DMS 273 (cell line): ENCODE results near the gene BCAN.

Source experiments
- DNase-seq: peaks from one replicate; lab custom pipeline; 2025; ENCODE audit not compliant: unreplicated experiment; lab: John Stamatoyannopoulos, UW

BCAN gene

GRCh38 chr1:156644146-156644545 is 2.2 kb downstream of the BCAN start:
- no peak for DNase-seq

GRCh38 chr1:156644640-156645039 is 2.7 kb downstream of the BCAN start:
- DNase-seq, result no peak

DNA sequence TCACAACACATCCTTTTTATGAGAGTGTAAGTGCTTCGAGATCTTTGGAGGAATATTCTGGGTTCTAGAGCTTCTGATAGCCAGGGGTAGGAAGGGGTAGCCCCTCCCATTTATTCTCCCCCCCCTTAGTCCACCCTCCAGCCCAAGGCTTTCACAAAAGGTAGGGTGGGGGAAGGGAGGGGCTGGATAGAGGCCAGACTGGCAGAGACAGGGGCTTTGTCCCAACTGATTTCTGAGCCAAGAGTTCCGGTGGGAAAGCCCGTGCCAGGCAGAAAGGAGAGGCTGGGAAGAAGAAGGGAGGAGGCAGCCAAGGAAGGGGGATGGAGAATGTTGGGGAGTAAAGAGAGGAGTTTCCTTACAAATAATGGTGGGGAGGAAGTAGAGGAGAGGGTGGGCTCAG is 3.1 kb downstream of the BCAN start:
- DNase-seq, result no peak

- no peak for DNase-seq
Observed at GRCh38 chr1:156645666-156646065, 3.7 kb downstream of the BCAN start.

DNA sequence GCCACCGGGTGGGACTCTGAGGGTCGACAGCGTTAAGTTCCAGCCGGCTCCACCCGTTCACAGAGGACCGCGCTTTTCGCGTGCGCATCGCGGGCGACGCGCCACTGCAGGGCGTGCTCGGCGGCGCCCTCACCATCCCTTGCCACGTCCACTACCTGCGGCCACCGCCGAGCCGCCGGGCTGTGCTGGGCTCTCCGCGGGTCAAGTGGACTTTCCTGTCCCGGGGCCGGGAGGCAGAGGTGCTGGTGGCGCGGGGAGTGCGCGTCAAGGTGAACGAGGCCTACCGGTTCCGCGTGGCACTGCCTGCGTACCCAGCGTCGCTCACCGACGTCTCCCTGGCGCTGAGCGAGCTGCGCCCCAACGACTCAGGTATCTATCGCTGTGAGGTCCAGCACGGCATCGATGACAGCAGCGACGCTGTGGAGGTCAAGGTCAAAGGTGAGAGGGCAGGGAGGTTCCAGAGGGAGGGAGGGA is 4.9 kb downstream of the BCAN start:
- DNase-seq, result no peak

DNA sequence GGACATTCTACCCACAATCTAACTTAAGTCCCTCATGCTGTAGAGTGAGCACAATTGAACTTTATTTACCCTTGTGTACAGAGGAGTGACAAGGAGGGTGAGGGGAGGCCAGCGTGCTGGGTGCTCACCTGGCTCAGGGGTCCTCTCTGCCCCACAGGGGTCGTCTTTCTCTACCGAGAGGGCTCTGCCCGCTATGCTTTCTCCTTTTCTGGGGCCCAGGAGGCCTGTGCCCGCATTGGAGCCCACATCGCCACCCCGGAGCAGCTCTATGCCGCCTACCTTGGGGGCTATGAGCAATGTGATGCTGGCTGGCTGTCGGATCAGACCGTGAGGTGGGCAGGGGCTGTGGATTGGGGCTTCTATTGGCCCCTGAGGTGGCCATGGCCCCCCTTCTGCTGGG is 5.4 kb downstream of the BCAN start:
- DNase-seq, result no peak

DNA sequence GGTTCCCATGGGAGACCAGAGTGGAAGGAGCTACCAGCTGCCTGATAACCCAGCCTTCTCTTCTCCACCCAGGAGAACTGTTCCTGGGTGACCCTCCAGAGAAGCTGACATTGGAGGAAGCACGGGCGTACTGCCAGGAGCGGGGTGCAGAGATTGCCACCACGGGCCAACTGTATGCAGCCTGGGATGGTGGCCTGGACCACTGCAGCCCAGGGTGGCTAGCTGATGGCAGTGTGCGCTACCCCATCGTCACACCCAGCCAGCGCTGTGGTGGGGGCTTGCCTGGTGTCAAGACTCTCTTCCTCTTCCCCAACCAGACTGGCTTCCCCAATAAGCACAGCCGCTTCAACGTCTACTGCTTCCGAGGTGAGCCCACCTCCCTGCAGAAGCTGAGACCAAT is 6.6 kb downstream of the BCAN start:
- DNase-seq, result no peak

GRCh38 chr1:156648951-156649350 is 7.0 kb downstream of the BCAN start:
- DNase-seq, result peak; percentile 61

- DNase-seq, result peak; percentile 82
Observed at GRCh38 chr1:156652131-156652991, 10.4 kb downstream of the BCAN start.

DNA sequence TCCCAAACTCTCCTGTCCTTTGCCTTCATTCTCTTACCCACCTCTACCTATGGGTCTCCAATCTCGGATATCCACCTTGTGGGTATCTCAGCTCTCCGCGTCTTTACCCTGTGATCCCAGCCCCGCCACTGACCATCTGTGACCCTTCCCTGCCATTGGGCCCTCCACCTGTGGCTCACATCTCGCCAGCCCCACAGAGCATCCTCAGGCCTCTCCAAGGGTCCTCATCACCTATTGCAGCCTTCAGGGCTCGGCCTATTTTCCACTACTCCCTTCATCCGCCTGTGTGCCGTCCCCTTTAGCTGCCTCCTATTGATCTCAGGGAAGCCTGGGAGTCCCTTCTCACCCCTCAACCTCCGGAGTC is 11.1 kb downstream of the BCAN start:
- DNase-seq, result no peak

DNA sequence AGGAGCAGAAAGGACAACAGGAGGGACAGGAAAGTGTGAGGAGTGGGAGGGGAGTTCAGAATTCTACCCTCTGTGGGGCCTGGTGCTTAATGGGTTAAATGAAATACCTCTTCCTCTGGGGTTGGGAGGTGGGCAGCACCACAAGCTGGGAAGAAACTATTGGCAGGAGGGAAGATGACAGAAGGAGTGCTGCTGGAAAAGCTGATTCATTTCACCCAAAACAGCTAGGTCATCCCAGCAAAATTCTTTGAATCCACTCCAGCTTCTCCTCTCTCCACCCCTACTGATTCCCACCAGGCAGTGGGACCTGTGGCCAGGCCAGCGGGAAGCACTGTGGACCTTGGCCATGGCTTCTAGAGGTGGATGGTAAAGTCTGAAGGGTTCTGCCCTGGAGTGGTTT is 12.8 kb downstream of the BCAN start:
- DNase-seq, result peak; percentile 83

DNA sequence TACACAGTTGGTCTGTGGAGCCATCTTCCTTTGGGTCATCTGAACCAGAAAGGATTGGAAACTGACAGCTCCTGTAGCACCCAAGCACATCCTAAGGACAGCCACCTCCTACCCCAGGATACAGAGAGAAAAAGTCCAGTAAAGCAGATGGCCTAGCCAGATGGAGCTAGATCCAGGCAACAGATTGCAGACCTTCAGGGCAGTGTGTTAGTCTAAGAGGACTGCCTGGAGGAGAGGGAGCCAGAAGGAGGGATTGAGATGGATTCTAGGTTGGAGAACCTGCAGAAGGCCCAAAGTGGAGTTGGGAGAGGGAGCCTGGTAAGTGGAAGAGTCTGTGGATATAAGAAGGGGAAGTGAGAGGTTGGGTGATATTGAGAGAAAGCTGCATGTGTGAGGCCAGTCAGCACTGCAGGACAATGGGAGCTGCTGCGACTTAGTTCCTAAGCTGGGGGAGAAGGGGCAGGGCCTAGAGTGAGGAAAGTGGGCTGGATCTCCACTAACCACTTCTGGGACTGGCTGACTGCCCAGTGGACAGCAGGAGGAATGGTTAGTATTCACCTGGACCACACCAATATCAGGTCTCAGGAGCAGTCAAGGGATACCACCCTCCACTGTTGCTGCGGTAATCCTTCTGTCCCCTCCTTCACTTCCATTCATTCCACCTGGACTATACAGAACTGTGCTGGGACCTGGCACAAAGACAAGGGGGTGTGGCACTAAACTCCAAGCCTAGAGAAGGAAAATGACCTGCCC is 13.4 kb downstream of the BCAN start:
- DNase-seq, result peak; percentile 93

GRCh38 chr1:156655904-156656516 is 14.1 kb downstream of the BCAN start:
- DNase-seq, result no peak

- peak; percentile 93 for DNase-seq
Observed at GRCh38 chr1:156656806-156657740, 15.2 kb downstream of the BCAN start.

- no peak for DNase-seq
Observed at GRCh38 chr1:156657741-156658319, 15.9 kb downstream of the BCAN start.

- no peak for DNase-seq
Observed at GRCh38 chr1:156658496-156658895, 16.6 kb downstream of the BCAN start.

- no peak for DNase-seq
Observed at GRCh38 chr1:156658945-156659574, 17.1 kb downstream of the BCAN start.

- no peak for DNase-seq
Observed at GRCh38 chr1:156659661-156659987, 17.7 kb downstream of the BCAN start.

DNA sequence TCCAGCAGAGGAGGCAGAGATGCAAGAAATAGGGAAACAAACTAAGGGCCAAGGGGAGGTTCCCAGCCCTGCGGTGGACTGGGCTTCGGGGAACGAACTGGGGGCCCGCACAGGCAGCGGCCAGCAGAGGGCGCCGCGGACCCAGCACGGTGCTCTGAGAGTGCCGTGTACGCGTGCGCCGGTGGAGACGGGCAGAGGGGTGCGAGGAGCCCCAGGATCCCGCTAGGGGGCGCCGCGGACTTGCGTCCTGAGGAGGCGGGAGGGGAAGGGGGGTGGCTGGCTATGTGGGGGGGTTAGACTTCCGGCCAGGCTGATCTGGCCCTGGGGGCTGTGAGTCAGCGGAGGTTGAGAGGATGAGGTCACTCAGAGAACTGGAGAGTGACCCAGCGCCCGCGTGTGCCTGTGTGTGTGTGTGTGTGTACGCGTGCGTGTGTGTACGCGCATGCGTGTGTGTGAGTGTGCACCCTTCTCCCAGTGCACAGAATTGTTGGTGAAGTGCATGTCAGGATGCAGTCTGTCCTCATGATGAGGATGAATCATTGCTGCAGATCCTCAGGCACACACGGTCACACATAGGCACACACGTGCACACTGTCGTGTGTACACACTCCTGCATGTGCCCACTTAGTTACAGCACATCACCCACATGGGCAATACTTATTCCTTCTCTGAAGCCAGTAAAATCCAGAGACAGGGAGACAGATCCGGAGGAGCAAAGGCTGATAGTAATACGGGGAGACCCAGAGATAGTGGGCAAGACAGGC is 18.3 kb downstream of the BCAN start:
- peak; percentile 98 for DNase-seq
